Measurements from ENCODE around the gene ITPR1.

DNA sequence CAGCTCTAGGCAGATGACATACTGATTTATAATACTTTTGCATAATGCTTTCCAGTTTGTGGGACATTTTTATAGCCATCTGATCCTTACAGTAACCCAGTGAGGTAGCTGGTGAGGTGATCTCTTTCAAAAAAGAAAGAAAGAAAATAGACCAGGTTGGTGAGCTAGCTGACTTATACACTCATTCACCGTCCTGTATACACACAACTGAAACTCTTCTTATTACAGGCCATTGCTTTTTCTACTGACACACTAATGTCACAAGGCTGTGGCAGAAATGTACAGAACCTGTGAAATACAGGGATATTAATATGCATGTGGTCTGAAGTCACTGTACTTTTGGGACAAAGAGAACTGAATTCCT lies 335.9 kb downstream of the ITPR1 start:
- TF ChIP-seq, protein P1, sequence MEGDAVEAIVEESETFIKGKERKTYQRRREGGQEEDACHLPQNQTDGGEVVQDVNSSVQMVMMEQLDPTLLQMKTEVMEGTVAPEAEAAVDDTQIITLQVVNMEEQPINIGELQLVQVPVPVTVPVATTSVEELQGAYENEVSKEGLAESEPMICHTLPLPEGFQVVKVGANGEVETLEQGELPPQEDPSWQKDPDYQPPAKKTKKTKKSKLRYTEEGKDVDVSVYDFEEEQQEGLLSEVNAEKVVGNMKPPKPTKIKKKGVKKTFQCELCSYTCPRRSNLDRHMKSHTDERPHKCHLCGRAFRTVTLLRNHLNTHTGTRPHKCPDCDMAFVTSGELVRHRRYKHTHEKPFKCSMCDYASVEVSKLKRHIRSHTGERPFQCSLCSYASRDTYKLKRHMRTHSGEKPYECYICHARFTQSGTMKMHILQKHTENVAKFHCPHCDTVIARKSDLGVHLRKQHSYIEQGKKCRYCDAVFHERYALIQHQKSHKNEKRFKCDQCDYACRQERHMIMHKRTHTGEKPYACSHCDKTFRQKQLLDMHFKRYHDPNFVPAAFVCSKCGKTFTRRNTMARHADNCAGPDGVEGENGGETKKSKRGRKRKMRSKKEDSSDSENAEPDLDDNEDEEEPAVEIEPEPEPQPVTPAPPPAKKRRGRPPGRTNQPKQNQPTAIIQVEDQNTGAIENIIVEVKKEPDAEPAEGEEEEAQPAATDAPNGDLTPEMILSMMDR (IDR thresholded peaks at IDR 0.05; ENCODE audit: poor library complexity, severe bottlenecking) = no peak
- TF ChIP-seq EZH2 (IDR thresholded peaks at IDR 0.05; ENCODE audit: borderline replicate concordance, insufficient read depth, low read length, poor library complexity, severe bottlenecking) = no peak
- TF ChIP-seq POLR2AphosphoS5 (IDR thresholded peaks at IDR 0.05) = no peak

All from neural cell (in vitro differentiated cells).